Karpas-422 (cell line): ENCODE measurements around the gene KCTD13. TPM values are rescaled to one million over a fixed set of nuclear protein-coding genes. Genes with fewer than 3 reads are reported as not detected.
"Not testable (repeated sequence)": the region's sequence is repeated elsewhere in the genome, so short reads cannot be mapped to it uniquely, and the experiment has no call there.

Source experiments
- DNase-seq: peaks from one replicate; pipeline ENCODE4 v3.0.0-alpha.2; 2015
- H2AFZ ChIP-seq: fragments of 200-600 bp; sonication (generic); 2 replicates; pipeline ENCODE4 v1.6.1; 2014; ENCODE audit warnings: antibody characterized with exemption, low read length, mixed read lengths
- H3K27ac ChIP-seq: fragments of 200-600 bp; sonication (generic); 2 replicates; pipeline ENCODE4 v1.5.1; 2014; ENCODE audit warnings: mild to moderate bottlenecking, low read length, moderate library complexity
- H3K27me3 ChIP-seq: fragments of 200-600 bp; sonication (generic); 2 replicates; pipeline ENCODE4 v1.6.1; 2014; ENCODE audit warnings: low read length, mixed read lengths
- H3K36me3 ChIP-seq: fragments of 200-600 bp; sonication (generic); 2 replicates; pipeline ENCODE4 v1.6.1; 2014; ENCODE audit warnings: low read length, mixed read lengths; ENCODE audit not compliant: insufficient read depth
- H3K4me1 ChIP-seq: fragments of 200-600 bp; sonication (generic); 2 replicates; pipeline ENCODE4 v1.6.1; 2014; ENCODE audit warnings: mild to moderate bottlenecking, low read length, mixed read lengths
- H3K4me2 ChIP-seq: fragments of 200-600 bp; sonication (generic); 2 replicates; pipeline ENCODE4 v1.6.1; 2014; ENCODE audit warnings: low read length, low read depth, mild to moderate bottlenecking; ENCODE audit not compliant: poor library complexity, severe bottlenecking
- H3K4me3 ChIP-seq: fragments of 200-600 bp; sonication (generic); 2 replicates; pipeline ENCODE4 v1.5.1; 2014; ENCODE audit warnings: mild to moderate bottlenecking, antibody characterized with exemption, low read length, mixed read lengths
- H3K79me2 ChIP-seq: fragments of 200-600 bp; sonication (generic); 2 replicates; pipeline ENCODE4 v1.6.1; 2014; ENCODE audit warnings: mild to moderate bottlenecking, low read length, mixed read lengths
- H3K9ac ChIP-seq: fragments of 200-600 bp; sonication (generic); 2 replicates; pipeline ENCODE4 v1.6.0; 2014; ENCODE audit warnings: low read length
- H3K9me2 ChIP-seq: fragments of 200-600 bp; sonication (generic), shearing (Covaris generic); replicated peaks from 2 replicates; pipeline ENCODE4 v1.6.0; 2014; ENCODE audit warnings: mild to moderate bottlenecking, low read length, moderate library complexity; ENCODE audit not compliant: insufficient read depth
- H3K9me3 ChIP-seq: fragments of 300-700, 200-600 bp; sonication (generic); 2 replicates; pipeline ENCODE4 v1.6.1; 2014; ENCODE audit warnings: low read length, mixed read lengths
- H4K20me1 ChIP-seq: fragments of 200-600 bp; sonication (generic); 2 replicates; pipeline ENCODE4 v1.6.1; 2014; ENCODE audit warnings: mild to moderate bottlenecking, antibody characterized with exemption, low read length, low read depth; ENCODE audit not compliant: insufficient read depth
- total RNA-seq: library from RNA; depleted of rRNA; stranded (reverse); fragments of >200 nt; shearing (Covaris generic); gene quantifications from 2 replicates; pipeline ENCODE4 v1.2.3, GENCODE V29; 2014; ENCODE audit warnings: low replicate concordance

KCTD13 gene
- total RNA-seq, 1 experiment from 2014 or later, result 14.2 TPM

DNA sequence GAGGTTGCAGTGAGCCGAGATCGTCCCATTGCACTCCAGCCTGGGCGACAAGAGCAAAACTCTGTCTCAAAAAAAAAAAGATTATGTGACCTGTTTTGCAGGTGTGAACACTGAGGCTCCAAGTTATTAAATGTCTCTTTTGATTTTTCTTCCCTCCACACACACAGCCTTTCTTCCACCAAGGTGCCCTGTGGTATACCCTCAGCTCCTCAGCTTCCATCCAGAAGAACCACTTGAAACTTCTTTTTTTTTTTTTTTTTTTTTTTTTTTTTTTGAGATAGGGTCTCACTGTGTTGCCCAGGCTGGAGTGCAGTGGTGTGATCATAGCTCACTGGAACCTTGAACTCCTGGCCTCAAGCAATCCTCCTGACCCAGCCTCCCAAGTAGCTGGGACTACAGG lies 36.7 kb downstream of the KCTD13 start:
- not testable (repeated sequence) for H3K9ac ChIP-seq, H3K27ac ChIP-seq, H3K27me3 ChIP-seq, H3K4me3 ChIP-seq, H4K20me1 ChIP-seq, H3K9me3 ChIP-seq, H3K79me2 ChIP-seq, H2AFZ ChIP-seq, H3K4me1 ChIP-seq, H3K9me2 ChIP-seq, DNase-seq, H3K36me3 ChIP-seq, H3K4me2 ChIP-seq

GRCh38 chr16:29883987-29884386 lies 42.0 kb downstream of the KCTD13 start:
- Histone ChIP-seq H3K9me2 (no peaks in the 10 kb centered on the region), H3K9ac (no peak overlapping the region), H4K20me1 (no peaks in the 10 kb centered on the region), H3K36me3 (no peaks in the 10 kb centered on the region), H3K9me3 (no peaks in the 10 kb centered on the region), H3K4me3 (no peak overlapping the region), H3K79me2 (no peaks in the 10 kb centered on the region), H3K4me2 (no peak overlapping the region), H2AFZ (no peak overlapping the region), H3K27me3 (no peaks in the 10 kb centered on the region), H3K4me1 (no peaks in the 10 kb centered on the region), H3K27ac (no peak overlapping the region)
- peak; percentile 65 for DNase-seq

- Histone ChIP-seq H3K4me3 (no peak overlapping the region), H3K9me2 (no peaks in the 10 kb centered on the region), H3K36me3 (no peaks in the 10 kb centered on the region), H3K27me3 (no peaks in the 10 kb centered on the region), H3K9me3 (no peaks in the 10 kb centered on the region), H3K4me1 (no peaks in the 10 kb centered on the region), H3K4me2 (no peak overlapping the region), H3K79me2 (no peaks in the 10 kb centered on the region), H3K9ac (no peak overlapping the region), H3K27ac (no peak overlapping the region), H4K20me1 (no peaks in the 10 kb centered on the region), H2AFZ (no peak overlapping the region)
- DNase-seq, result no peak
These were observed 45.0 kb downstream of the KCTD13 start for GRCh38 chr16:29881050-29881449.

DNA sequence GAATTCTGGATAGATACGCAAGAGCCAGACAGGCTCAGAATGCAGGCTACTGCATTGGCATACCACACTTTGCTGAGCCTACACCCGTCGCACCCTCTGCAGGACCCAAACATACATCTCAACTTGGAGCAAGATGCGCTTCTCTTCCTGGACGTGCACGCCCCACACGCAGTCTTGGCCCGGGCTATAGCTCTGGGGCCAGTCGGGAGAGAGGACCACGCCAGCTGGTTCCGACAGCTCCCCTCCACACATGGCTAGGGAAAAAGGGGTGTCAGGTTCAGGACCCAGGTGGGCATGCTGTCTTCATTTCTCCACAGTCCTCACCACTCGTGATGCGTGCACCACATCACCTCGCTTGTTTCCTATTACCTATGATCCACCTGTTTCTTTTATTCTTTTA lies 47.9 kb downstream of the KCTD13 start:
- no peak for DNase-seq
- Histone ChIP-seq H3K27me3 (no peaks in the 10 kb centered on the region), H4K20me1 (no peaks in the 10 kb centered on the region), H3K9me3 (no peaks in the 10 kb centered on the region), H3K79me2 (no peaks in the 10 kb centered on the region), H3K9me2 (no peaks in the 10 kb centered on the region), H3K36me3 (no peaks in the 10 kb centered on the region), H3K4me2 (no peak overlapping the region), H3K9ac (no peak overlapping the region), H3K4me3 (no peak overlapping the region), H3K4me1 (no peaks in the 10 kb centered on the region), H3K27ac (no peak overlapping the region), H2AFZ (no peak overlapping the region)

DNA sequence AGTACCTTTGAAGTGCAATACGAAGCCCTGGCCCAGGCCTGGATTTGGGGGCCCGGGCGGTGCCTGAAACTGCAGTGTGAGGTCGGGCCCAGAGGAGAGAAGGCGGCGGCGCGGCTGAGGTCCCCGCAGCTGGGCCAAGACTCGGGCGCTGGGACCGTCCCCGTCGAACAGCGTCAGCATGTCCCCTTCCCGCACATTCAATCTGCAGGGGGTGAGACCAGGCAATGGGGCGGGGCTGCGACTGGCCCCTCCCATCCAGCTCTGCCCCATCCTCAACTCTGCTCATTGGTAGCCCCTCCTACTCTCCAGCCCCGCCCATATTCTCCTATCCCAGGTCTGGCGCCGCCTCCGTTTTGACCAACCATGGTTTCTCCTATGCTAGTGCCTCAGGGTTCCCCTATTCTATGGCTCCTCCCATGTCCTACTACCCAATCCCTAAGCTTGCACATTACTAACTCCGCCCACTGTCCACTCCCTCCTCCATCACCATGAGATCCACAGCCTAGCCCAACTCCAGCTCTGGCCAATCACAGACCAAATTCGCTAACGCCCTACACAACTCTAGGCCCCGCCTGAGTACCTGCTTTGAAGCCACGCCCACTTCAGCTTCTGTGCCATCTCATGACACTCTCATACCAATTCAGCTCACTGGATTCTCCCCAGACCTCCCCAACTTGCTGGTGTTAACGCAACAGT lies 48.6 kb downstream of the KCTD13 start:
- H3K9me3 ChIP-seq, result no peaks in the 10 kb centered on the region
- H4K20me1 ChIP-seq, result no peaks in the 10 kb centered on the region
- no peak overlapping the region for H3K27ac ChIP-seq
- no peaks in the 10 kb centered on the region for H3K36me3 ChIP-seq
- no peak overlapping the region for H3K4me3 ChIP-seq
- H2AFZ ChIP-seq, result no peak overlapping the region
- peak; percentile 97 for DNase-seq
- H3K4me2 ChIP-seq, result no peak overlapping the region
- no peaks in the 10 kb centered on the region for H3K27me3 ChIP-seq
- H3K9ac ChIP-seq, result no peak overlapping the region
- no peaks in the 10 kb centered on the region for H3K9me2 ChIP-seq
- H3K4me1 ChIP-seq, result no peaks in the 10 kb centered on the region
- no peaks in the 10 kb centered on the region for H3K79me2 ChIP-seq

DNA sequence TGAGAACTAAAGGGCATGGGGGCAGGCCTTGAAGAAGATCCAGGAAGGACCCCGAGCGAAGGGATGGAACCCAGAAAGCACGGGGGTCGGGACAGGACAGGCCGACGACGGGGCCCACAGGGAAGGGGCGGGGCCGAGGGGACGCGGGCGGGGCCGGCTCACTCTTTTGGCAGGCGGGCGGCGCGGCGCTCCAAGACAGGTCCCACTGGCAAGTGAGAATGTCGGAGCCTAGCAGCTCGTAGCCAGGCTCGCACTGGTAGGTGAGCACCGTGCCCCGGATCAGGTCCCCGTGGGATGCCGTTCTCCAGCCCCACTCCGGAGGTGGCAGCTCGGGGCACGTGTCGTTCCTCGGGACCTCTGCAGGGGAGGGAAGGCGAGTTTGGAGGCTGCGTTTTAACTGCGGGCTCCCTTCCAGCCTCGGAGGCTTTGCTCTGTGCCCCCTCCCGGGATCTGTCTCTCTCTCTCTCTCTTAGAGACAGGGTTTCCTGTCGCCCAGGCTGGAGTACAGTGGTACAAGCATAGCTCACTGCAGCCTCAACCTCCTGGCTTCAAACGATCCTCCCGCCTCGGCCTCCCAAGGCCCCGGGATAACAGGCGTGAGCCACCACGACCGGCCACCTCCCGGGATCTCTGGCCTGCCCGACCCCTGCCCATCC lies 49.3 kb downstream of the KCTD13 start:
- Histone ChIP-seq H3K27ac (no peak overlapping the region), H3K79me2 (no peaks in the 10 kb centered on the region), H3K9me2 (no peaks in the 10 kb centered on the region), H3K36me3 (no peaks in the 10 kb centered on the region), H3K9ac (no peak overlapping the region), H3K4me3 (no peak overlapping the region), H3K9me3 (no peaks in the 10 kb centered on the region), H2AFZ (no peak overlapping the region), H3K27me3 (no peaks in the 10 kb centered on the region), H3K4me1 (no peaks in the 10 kb centered on the region), H3K4me2 (no peak overlapping the region), H4K20me1 (no peaks in the 10 kb centered on the region)
- DNase-seq, result peak; percentile 40

GRCh38 chr16:29876217-29876593 lies 49.8 kb downstream of the KCTD13 start:
- Histone ChIP-seq H3K79me2 (no peaks in the 10 kb centered on the region), H3K4me1 (no peaks in the 10 kb centered on the region), H3K9me2 (no peaks in the 10 kb centered on the region), H3K9ac (no peak overlapping the region), H3K4me3 (no peak overlapping the region), H3K9me3 (no peaks in the 10 kb centered on the region), H2AFZ (no peak overlapping the region), H3K27me3 (no peaks in the 10 kb centered on the region), H4K20me1 (no peaks in the 10 kb centered on the region), H3K36me3 (no peaks in the 10 kb centered on the region), H3K4me2 (no peak overlapping the region), H3K27ac (no peak overlapping the region)
- no peak for DNase-seq

GRCh38 chr16:29875206-29875605 lies 50.8 kb downstream of the KCTD13 start:
- H3K9me2 ChIP-seq, result no peaks in the 10 kb centered on the region
- no peaks in the 10 kb centered on the region for H3K27me3 ChIP-seq
- H3K9ac ChIP-seq, result no peak overlapping the region
- H3K4me2 ChIP-seq, result no peak overlapping the region
- H3K4me1 ChIP-seq, result no peaks in the 10 kb centered on the region
- H4K20me1 ChIP-seq, result no peaks in the 10 kb centered on the region
- H3K27ac ChIP-seq, result no peak overlapping the region
- H2AFZ ChIP-seq, result no peak overlapping the region
- no peaks in the 10 kb centered on the region for H3K9me3 ChIP-seq
- H3K79me2 ChIP-seq, result no peaks in the 10 kb centered on the region
- DNase-seq, result peak; percentile 12
- no peaks in the 10 kb centered on the region for H3K36me3 ChIP-seq
- H3K4me3 ChIP-seq, result no peak overlapping the region
